HUES64 (cell line): ENCODE measurements around the gene PM20D2.

ENCODE experiments used
- H3K27ac ChIP-seq: 2 replicates; pipeline ENCODE4 v1.7.0; 2013; ENCODE audit warnings: low read depth, low read length, inconsistent platforms
- H3K27me3 ChIP-seq: 2 replicates; pipeline ENCODE4 v1.6.1; 2013; ENCODE audit warnings: mild to moderate bottlenecking, low read length; ENCODE audit not compliant: insufficient read depth
- H3K36me3 ChIP-seq: 2 replicates; pipeline ENCODE4 v1.6.1; 2013; ENCODE audit warnings: mild to moderate bottlenecking, low read length; ENCODE audit not compliant: insufficient read depth
- H3K4me1 ChIP-seq: 2 replicates; pipeline ENCODE4 v1.6.1; 2013; ENCODE audit warnings: mild to moderate bottlenecking, low read length, moderate library complexity; ENCODE audit not compliant: insufficient read depth
- H3K4me3 ChIP-seq: 2 replicates; pipeline ENCODE4 v1.5.1; 2013; ENCODE audit warnings: mild to moderate bottlenecking, low read length, moderate library complexity
- H3K9ac ChIP-seq: 2 replicates; pipeline ENCODE4 v1.6.1; 2013; ENCODE audit warnings: mild to moderate bottlenecking, low read depth, low read length
- H3K9me3 ChIP-seq: 2 replicates; pipeline ENCODE4 v1.6.1; 2013; ENCODE audit warnings: low read depth, low read length; ENCODE audit not compliant: insufficient read depth
- WGBS: fragments of 150-250, 120-280 bp; methylation state at CpG from one replicate; pipeline ENCODE4 v1.1.7; 2013; ENCODE audit warnings: missing lambda C conversion rate; 5-methylcytosine and 5-hydroxymethylcytosine counted together

Gene PM20D2

DNA sequence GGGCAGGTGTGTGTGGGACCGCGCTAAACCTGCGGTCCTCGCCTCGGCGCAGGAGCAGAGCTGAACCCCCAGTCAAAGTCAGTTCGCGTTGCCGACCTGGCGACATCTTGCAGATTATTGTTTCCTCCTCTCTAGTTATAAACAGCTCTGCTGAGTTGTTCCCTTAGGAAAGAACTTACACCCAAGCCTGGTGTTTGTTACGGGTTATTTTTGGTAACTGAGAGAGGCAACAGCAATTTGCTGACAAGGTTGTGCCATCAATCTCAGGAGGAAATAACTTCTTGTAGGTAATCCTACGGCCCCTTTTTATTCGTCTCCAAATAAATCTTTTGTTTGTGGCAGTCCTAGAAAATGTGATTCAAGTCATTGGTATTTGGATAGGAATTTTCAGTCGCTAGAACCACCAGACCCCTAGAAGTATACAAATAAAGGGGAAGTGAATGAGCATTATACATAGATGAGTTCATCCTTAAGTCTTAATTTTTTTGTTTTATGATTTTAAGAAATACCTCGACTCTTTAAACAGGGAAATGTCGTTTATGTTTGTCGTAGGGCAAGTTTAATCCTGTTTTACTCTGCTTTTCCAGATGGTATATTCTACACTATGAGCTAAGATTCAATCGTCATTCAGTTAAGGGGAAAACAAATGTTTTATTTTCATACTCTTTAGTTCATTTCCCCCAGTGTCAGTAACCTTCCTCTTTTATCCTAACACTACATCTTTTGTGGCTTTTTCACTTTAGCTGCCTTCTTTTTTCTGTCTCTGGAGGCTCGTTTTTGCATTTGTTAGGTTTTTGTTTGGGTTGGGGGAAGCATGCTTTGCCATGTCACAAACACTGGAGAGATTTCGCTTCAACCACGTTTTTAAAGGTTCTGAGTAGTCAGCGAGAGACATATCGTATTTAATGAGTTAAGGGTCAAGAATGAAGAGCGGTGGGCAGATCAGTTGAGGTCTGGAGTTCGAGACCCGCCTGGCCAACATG, 1.2 kb downstream of the PM20D2 start:
- Histone ChIP-seq H3K27me3 (peaks cover 49% of the 10 kb centered on the region), H3K36me3 (no peaks in the 10 kb centered on the region), H3K27ac (no peak overlapping the region), H3K4me1 (peaks cover 8% of the 10 kb centered on the region; the same call in 1 of the 2 replicates), H3K9me3 (no peaks in the 10 kb centered on the region), H3K9ac (peak overlapping the region; percentile 79), H3K4me3 (peak overlapping the region; percentile 65)
- 14% methylated on average over 25 of the region's 26 CpGs for WGBS

DNA sequence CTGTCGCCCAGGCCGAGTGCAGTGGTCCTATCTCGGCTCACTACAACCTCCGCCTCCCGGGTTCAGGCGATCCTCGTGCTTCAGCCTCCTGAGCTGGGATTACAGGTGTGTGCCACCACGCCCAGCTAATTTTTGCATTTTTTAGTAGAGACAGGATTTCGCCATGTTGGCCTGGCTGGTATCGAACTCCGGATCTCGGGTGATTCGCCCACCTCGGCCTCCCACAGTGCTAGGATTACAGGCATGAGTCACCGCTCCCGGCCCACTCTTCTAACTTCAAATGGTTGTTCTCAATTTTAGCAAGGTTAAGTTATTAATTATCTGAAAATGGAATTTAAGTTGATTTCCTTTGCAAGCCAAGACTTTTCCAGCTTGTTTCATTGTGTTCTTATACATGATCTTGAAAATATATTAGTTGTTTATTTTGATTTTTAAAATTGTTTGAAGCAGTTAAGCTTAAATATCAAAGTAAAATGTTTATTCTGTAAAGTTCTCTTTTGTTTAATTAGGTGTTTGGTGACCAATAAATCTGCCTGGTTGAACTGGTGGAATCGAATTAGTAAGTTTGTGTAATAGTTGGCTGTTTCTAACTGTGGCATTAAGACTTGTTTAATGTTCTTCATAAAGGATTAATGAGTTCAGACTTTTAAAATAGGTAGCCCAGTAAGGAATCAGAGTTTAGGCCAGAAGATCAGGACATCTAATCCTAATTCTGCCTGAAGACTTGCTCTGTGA, 2.3 kb downstream of the PM20D2 start:
- Histone ChIP-seq H3K36me3 (peaks cover 3% of the 10 kb centered on the region; the same call in 1 of the 2 replicates), H3K4me3 (no peak overlapping the region), H3K27me3 (peaks cover 46% of the 10 kb centered on the region), H3K4me1 (peaks cover 8% of the 10 kb centered on the region; the same call in 1 of the 2 replicates), H3K9ac (no peak overlapping the region), H3K27ac (no peak overlapping the region), H3K9me3 (no peaks in the 10 kb centered on the region)
- WGBS, result 89% methylated on average over 17 of the region's 17 CpGs

DNA sequence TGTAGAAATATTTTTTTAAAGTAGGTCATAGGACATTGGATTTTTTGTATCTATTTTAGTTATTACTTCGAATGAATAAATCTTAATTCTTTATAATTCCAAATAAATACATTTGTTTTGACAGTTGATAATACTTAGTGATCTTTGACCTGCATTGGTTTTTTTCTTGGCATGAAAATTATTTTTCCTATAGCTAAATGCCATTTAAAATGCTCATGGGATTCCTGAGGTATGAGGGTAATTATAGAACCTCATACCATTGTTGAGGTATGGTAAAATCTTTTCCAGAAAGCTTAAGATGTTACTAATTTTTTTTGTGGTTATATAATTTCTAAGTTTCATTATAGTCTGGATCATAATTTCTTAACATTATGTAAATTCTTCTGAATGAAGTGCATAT, 8.3 kb downstream of the PM20D2 start:
- Histone ChIP-seq H3K27me3 (no peaks in the 10 kb centered on the region), H3K4me3 (no peak overlapping the region), H3K27ac (no peak overlapping the region), H3K9ac (no peak overlapping the region), H3K4me1 (no peaks in the 10 kb centered on the region), H3K9me3 (no peaks in the 10 kb centered on the region), H3K36me3 (peaks cover 5% of the 10 kb centered on the region; the same call in 1 of the 2 replicates)
- no CpG with 5 or more reads among the region's 1 CpG for WGBS

DNA sequence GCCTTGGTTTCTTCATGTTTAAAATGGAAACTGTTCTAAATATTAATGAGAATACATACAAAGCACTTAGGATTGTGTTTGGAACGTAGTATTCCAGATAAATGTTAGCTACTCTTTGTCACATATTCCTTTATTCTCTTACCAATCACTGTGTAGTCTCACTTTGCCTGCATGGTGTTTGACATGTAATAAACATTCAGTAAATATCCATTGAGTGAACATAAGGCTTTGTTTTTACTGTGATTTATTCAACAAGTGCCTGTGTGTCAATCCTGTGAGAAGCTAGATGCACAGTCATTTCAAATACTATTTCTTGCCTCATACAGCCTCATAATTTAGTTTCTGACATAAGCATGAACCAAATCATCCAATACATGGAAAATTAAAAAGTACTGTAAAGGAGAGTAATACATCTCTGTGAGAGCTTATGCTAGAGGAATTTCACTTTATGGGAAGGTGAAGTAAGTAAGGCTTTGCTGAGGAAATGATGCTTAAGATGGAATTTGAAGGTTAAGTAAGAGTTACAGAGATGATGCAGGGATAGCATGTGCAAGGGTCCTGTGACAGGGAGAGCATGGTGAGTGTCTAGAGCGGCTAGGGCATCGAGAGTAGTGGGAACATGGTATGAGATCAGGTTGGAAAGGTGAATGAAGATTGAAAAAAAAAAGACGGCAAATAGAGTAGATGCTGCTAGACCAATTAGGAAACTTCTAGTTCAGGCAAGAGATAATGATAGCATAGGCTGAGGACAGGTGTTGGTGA, 14.7 kb downstream of the PM20D2 start:
- no peaks in the 10 kb centered on the region for H3K9me3 ChIP-seq
- 93% methylated on average over 3 of the region's 4 CpGs for WGBS
- no peaks in the 10 kb centered on the region for H3K27me3 ChIP-seq
- no peaks in the 10 kb centered on the region; the same call in 1 of the 2 replicates for H3K4me1 ChIP-seq
- no peak overlapping the region for H3K4me3 ChIP-seq
- no peak overlapping the region for H3K27ac ChIP-seq
- no peak overlapping the region for H3K9ac ChIP-seq
- peaks cover 13% of the 10 kb centered on the region; the same call in 1 of the 2 replicates for H3K36me3 ChIP-seq

DNA sequence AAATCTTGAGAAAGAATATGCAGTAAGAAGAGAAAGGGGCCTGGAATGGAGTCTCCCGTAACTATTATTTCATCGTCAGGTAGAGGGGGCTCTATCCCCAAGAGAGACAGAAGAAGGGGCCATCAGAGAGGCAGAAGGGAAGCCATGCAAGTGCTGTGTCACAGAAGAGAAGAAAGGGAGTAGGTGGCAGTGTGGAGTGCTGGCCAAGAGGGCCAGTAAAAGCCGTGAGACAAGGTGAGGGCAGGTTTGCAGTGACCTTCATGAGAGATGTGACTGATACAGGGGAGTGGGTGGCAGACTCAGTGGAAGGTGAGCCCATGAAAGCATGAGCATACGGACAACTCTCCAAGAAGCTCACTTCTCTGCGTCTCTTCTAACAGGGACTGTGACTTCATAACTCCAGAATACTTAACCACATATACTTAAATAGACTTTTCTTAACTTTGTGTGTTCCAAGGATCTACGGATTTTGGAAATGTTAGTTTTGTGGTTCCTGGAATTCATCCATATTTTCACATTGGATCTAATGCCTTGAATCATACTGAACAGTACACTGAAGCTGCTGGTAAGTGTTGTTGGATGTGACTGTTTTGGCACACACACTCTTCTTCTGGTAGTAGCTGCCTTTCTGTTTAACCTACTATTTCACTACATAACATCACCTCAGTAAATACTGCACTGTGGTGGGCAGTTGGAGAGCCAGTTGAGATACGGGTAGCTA, 15.6 kb downstream of the PM20D2 start:
- Histone ChIP-seq H3K4me3 (no peak overlapping the region), H3K9ac (no peak overlapping the region), H3K9me3 (no peaks in the 10 kb centered on the region), H3K27me3 (no peaks in the 10 kb centered on the region), H3K4me1 (no peaks in the 10 kb centered on the region; the same call in 1 of the 2 replicates), H3K36me3 (peaks cover 13% of the 10 kb centered on the region; the same call in 1 of the 2 replicates), H3K27ac (no peak overlapping the region)
- WGBS, result 71% methylated on average over 6 of the region's 7 CpGs

DNA sequence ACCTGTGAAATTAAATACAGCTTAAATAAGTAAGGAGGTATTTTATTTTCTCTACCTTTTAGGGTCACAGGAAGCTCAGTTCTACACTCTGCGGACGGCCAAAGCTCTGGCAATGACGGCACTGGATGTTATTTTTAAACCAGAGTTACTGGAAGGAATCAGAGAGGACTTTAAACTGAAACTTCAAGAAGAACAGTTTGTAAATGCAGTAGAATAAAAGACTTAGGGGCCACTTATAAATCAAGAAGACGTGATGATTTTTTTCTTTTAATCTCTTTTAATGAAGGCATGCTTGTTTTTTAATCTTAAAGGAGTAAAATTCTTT, 16.2 kb downstream of the PM20D2 start:
- H3K36me3 ChIP-seq, result peaks cover 13% of the 10 kb centered on the region; the same call in 1 of the 2 replicates
- no peaks in the 10 kb centered on the region for H3K27me3 ChIP-seq
- H3K4me3 ChIP-seq, result no peak overlapping the region
- H3K27ac ChIP-seq, result no peak overlapping the region
- WGBS, result 95% methylated on average over 4 of the region's 4 CpGs
- H3K9me3 ChIP-seq, result no peaks in the 10 kb centered on the region
- no peak overlapping the region for H3K9ac ChIP-seq
- no peaks in the 10 kb centered on the region; the same call in 1 of the 2 replicates for H3K4me1 ChIP-seq

DNA sequence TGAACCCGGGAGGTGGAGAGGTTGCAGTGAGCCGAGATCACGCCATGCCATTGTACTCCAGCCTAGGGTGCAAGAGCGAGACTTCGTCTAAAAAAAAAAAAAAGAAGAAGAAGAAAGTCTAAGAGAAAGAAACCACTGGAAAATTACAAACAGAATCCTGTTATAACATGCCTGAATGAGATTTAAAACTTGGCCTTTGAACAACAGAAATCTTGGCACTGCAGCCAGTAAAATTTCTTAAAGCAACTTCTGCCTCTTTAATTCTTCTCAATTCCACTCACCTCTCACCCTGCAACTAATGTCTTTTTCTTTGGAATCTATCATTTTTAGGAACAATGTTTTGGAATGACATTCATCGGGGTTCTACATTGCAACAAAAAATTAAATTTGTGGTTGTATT, 26.3 kb downstream of the PM20D2 start:
- 76% methylated on average over 4 of the region's 6 CpGs for WGBS
- Histone ChIP-seq H3K4me1 (no peaks in the 10 kb centered on the region), H3K9me3 (no peaks in the 10 kb centered on the region), H3K4me3 (no peak overlapping the region), H3K27me3 (no peaks in the 10 kb centered on the region), H3K36me3 (no peaks in the 10 kb centered on the region), H3K27ac (no peak overlapping the region), H3K9ac (no peak overlapping the region)

DNA sequence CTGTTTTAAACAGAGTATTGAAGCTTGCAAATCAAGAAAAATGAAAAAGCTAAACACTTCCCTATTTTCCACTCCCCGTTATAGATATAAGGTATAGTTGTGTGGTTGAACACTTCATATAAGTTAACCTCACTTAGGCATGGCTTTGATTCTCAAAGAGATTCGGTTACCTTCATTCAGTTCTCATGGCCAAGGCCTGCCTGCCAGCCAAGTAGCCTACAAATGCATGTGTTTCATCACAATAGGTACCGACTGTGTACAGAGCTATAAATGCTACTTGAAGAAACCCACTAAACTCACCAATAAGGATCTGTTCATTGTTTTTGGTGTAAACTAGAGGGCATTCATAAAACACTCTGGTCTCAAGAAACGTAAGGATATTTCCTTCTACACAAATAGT, 27.8 kb downstream of the PM20D2 start:
- WGBS, result 97% methylated on average over 2 of the region's 4 CpGs
- H3K27ac ChIP-seq, result no peak overlapping the region
- H3K4me1 ChIP-seq, result no peaks in the 10 kb centered on the region
- H3K9ac ChIP-seq, result no peak overlapping the region
- no peaks in the 10 kb centered on the region for H3K27me3 ChIP-seq
- H3K9me3 ChIP-seq, result no peaks in the 10 kb centered on the region
- H3K4me3 ChIP-seq, result no peak overlapping the region
- no peaks in the 10 kb centered on the region for H3K36me3 ChIP-seq

DNA sequence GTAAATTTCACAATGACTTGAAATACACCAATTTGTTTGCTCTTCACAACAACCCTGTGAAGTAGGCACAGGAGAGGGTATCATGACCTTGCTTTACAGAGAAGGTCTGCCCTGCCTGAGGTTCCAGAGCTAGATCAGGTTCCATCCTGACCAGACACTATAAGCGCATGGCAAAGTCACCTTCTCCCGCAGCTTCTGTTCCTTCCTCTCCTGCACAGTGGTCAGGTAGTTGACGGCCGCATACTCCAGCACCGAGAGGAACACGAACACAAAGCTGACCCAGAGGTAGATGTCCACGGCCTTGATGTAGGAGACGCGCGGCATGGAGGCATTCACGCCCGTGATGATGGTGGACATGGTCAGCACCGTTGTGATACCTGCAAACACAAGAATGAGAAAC, 34.3 kb downstream of the PM20D2 start:
- Histone ChIP-seq H3K4me1 (no peaks in the 10 kb centered on the region), H3K4me3 (no peak overlapping the region), H3K36me3 (no peaks in the 10 kb centered on the region), H3K27me3 (no peaks in the 10 kb centered on the region), H3K27ac (no peak overlapping the region), H3K9ac (no peak overlapping the region), H3K9me3 (no peaks in the 10 kb centered on the region)
- 97% methylated on average over 13 of the region's 13 CpGs for WGBS

DNA sequence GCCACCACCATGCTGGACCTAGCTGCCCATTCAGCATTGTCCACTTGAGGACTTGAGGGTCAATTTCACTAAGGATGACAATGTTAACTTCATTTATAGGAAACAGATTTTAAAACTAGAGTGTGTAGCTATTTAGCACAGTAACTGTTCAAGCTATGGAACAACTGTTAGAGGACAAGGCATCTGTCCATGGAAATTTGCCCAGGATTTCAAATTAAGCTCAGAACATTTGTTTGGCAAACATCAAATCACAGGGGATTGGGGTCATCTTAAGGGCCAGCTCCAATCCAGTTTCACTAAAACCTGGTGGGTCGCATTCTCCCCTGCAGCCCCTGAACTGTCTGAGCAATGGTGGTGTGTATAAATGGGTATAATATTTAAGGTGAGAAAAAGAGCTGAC, 35.1 kb downstream of the PM20D2 start:
- Histone ChIP-seq H3K27ac (no peak overlapping the region), H3K9me3 (no peaks in the 10 kb centered on the region), H3K27me3 (no peaks in the 10 kb centered on the region), H3K36me3 (no peaks in the 10 kb centered on the region), H3K4me1 (no peaks in the 10 kb centered on the region), H3K9ac (no peak overlapping the region), H3K4me3 (no peak overlapping the region)
- 91% methylated on average over 1 of the region's 1 CpG for WGBS
